OCI-LY1 (cell line): ENCODE results near the gene KCNK17.

ENCODE experiments used
- H2AFZ ChIP-seq: fragments of 200-600 bp; sonication (generic), shearing (Covaris generic); 2 replicates; pipeline ENCODE4 v1.6.0; 2014; ENCODE audit warnings: antibody characterized with exemption, mild to moderate bottlenecking, low read length
- H3F3A ChIP-seq: fragments of 200-600 bp; sonication (generic), shearing (Covaris generic); 2 replicates; pipeline ENCODE4 v1.6.0; 2014; ENCODE audit warnings: mild to moderate bottlenecking, antibody characterized with exemption, low read length, moderate library complexity; ENCODE audit not compliant: insufficient read depth
- H3K27ac ChIP-seq: fragments of 200-600 bp; sonication (generic); 2 replicates; pipeline ENCODE4 v1.5.1; 2014; ENCODE audit warnings: low read length, mixed run types, mild to moderate bottlenecking, low read depth; ENCODE audit not compliant: poor library complexity, severe bottlenecking
- H3K27me3 ChIP-seq: fragments of 200-600 bp; sonication (generic); 2 replicates; pipeline ENCODE4 v1.6.0; 2014; ENCODE audit warnings: antibody characterized with exemption, mild to moderate bottlenecking, low read length, moderate library complexity; ENCODE audit not compliant: insufficient read depth
- H3K36me3 ChIP-seq: fragments of 200-600 bp; sonication (generic); 2 replicates; pipeline ENCODE4 v1.6.1; 2014; ENCODE audit warnings: mild to moderate bottlenecking, antibody characterized with exemption, low read length, moderate library complexity, mixed read lengths; ENCODE audit not compliant: insufficient read depth
- H3K4me1 ChIP-seq: fragments of 200-600 bp; sonication (generic); 2 replicates; pipeline ENCODE4 v1.5.1; 2014; ENCODE audit warnings: mild to moderate bottlenecking, low read length, moderate library complexity; ENCODE audit not compliant: insufficient read depth, severe bottlenecking
- H3K4me2 ChIP-seq: fragments of 200-600 bp; sonication (generic), shearing (Covaris generic); 2 replicates; pipeline ENCODE4 v1.6.1; 2014; ENCODE audit warnings: low read length
- H3K4me3 ChIP-seq: fragments of 200-600 bp; sonication (generic); 2 replicates; pipeline ENCODE4 v1.5.1; 2014; ENCODE audit warnings: low read length, low read depth, mild to moderate bottlenecking, mixed read lengths; ENCODE audit not compliant: poor library complexity, severe bottlenecking
- H3K79me2 ChIP-seq: fragments of 200-600 bp; shearing (Covaris generic); 2 replicates; pipeline ENCODE4 v1.6.1; 2016; ENCODE audit warnings: mixed run types, low read length, mixed read lengths; ENCODE audit not compliant: insufficient read depth
- H3K9ac ChIP-seq: fragments of 200-600 bp; sonication (generic), shearing (Covaris generic); 2 replicates; pipeline ENCODE4 v1.6.1; 2014; ENCODE audit warnings: mild to moderate bottlenecking, low read length, mixed read lengths
- H3K9me2 ChIP-seq: fragments of 200-600 bp; sonication (generic), shearing (Covaris generic); 2 replicates; pipeline ENCODE4 v1.6.1; 2014; ENCODE audit warnings: low read depth, mild to moderate bottlenecking, low read length, mixed read lengths
- H3K9me3 ChIP-seq: fragments of 200-600 bp; shearing (Covaris generic); 2 replicates; pipeline ENCODE4 v1.6.1; 2014; ENCODE audit warnings: low read length, mixed read lengths
- H4K20me1 ChIP-seq: fragments of 200-600 bp; sonication (generic), shearing (Covaris generic); 2 replicates; pipeline ENCODE4 v1.6.0; 2016; ENCODE audit warnings: mild to moderate bottlenecking, low read length; ENCODE audit not compliant: insufficient read depth
- CTCF ChIP-seq: fragments of 200-600 bp; sonication (generic), shearing (Covaris generic); IDR thresholded peaks from 2 replicates; pipeline ENCODE4 v1.5.1; 2017; ENCODE audit warnings: mild to moderate bottlenecking, antibody characterized with exemption, low read length, moderate library complexity, mixed read lengths
- EZH2 ChIP-seq: fragments of 200-600 bp; sonication (generic), shearing (Covaris generic); IDR thresholded peaks from 2 replicates; pipeline ENCODE4 v1.8.0; 2017; ENCODE audit warnings: borderline replicate concordance, mixed run types, mild to moderate bottlenecking, antibody characterized with exemption, low read length, moderate library complexity, mixed read lengths

KCNK17 gene

GRCh38 chr6:39312912-39313525 lies 1.2 kb downstream of the KCNK17 start:
- TF ChIP-seq CTCF (no peak), EZH2 (no peak)
- Histone ChIP-seq H3K9me2 (no peaks in the 10 kb centered on the region), H2AFZ (no peak overlapping the region), H3K4me3 (no peak overlapping the region), H3K9me3 (no peaks in the 10 kb centered on the region), H4K20me1 (no peaks in the 10 kb centered on the region), H3K27me3 (no peaks in the 10 kb centered on the region), H3F3A (no peaks in the 10 kb centered on the region), H3K79me2 (no peaks in the 10 kb centered on the region), H3K36me3 (no peaks in the 10 kb centered on the region), H3K27ac (no peak overlapping the region), H3K9ac (no peak overlapping the region), H3K4me2 (no peak overlapping the region), H3K4me1 (no peaks in the 10 kb centered on the region)

- no peak overlapping the region for H3K4me2 ChIP-seq
- H3K4me1 ChIP-seq = no peaks in the 10 kb centered on the region
- no peaks in the 10 kb centered on the region for H3K27me3 ChIP-seq
- no peaks in the 10 kb centered on the region for H3K79me2 ChIP-seq
- no peaks in the 10 kb centered on the region for H3F3A ChIP-seq
- H3K9me3 ChIP-seq = no peaks in the 10 kb centered on the region
- no peak overlapping the region for H3K27ac ChIP-seq
- no peak overlapping the region for H3K4me3 ChIP-seq
- H2AFZ ChIP-seq = no peak overlapping the region
- H3K9ac ChIP-seq = no peak overlapping the region
- TF ChIP-seq CTCF (no peak), EZH2 (no peak)
- no peaks in the 10 kb centered on the region for H3K9me2 ChIP-seq
- no peaks in the 10 kb centered on the region for H4K20me1 ChIP-seq
- H3K36me3 ChIP-seq = no peaks in the 10 kb centered on the region
These were observed 3.7 kb downstream of the KCNK17 start for GRCh38 chr6:39310542-39310941.

GRCh38 chr6:39309942-39310531 lies 4.2 kb downstream of the KCNK17 start:
- no peak overlapping the region for H2AFZ ChIP-seq
- no peaks in the 10 kb centered on the region for H3K36me3 ChIP-seq
- H3K4me2 ChIP-seq = no peak overlapping the region
- H3K9me3 ChIP-seq = no peaks in the 10 kb centered on the region
- TF ChIP-seq EZH2 (no peak), CTCF (peak; percentile 87)
- no peak overlapping the region for H3K4me3 ChIP-seq
- no peaks in the 10 kb centered on the region for H3K4me1 ChIP-seq
- H3K9me2 ChIP-seq = no peaks in the 10 kb centered on the region
- no peaks in the 10 kb centered on the region for H3F3A ChIP-seq
- no peak overlapping the region for H3K27ac ChIP-seq
- no peaks in the 10 kb centered on the region for H3K79me2 ChIP-seq
- no peaks in the 10 kb centered on the region for H4K20me1 ChIP-seq
- no peaks in the 10 kb centered on the region for H3K27me3 ChIP-seq
- no peak overlapping the region for H3K9ac ChIP-seq
